Pancreas (tissue), 10 donors: ENCODE results near the gene SLC41A2. TPM values are rescaled to one million over a fixed set of nuclear protein-coding genes. Genes with fewer than 3 reads are reported as not detected.

ENCODE experiments used
- ATAC-seq, 4 donors: fragments of 200-7000 bp; cut with Tn5 transposase; one replicate each; pipeline versions ENCODE4 v1.8.0 to v1.9.1; 2020; ENCODE audit warnings: mild to moderate bottlenecking in 4 of 4, moderate library complexity in 4 of 4
- DNase-seq, 6 donors: peaks; one replicate each; pipeline ENCODE4 v3.0.0-alpha.2; 2020
- FAIRE-seq: peaks from 2 replicates; lab custom pipeline; 2012; peaks lifted over from hg19 to GRCh38; lab: Jason Lieb, UNC
- H3K27ac ChIP-seq, 4 donors: fragments of 200-600 bp; sonication (generic); 1 replicate in 3 of 4; 2 replicates in 1 of 4; pipeline versions ENCODE4 v1.5.0 to v1.8.0; 2020
- H3K27me3 ChIP-seq, 4 donors: fragments of 200-600 bp; one replicate each; pipeline ENCODE4 v1.8.0; 2021
- H3K36me3 ChIP-seq, 3 donors: fragments of 200-600 bp; sonication (generic) in 1 of 3; one replicate each; pipeline versions ENCODE4 v1.5.0 to v1.8.0; 2020 to 2021
- H3K4me1 ChIP-seq, 3 donors: fragments of 200-600 bp; one replicate each; pipeline ENCODE4 v1.8.0; 2021
- H3K4me3 ChIP-seq, 4 donors: fragments of 200-600 bp; sonication (generic) in 2 of 4; one replicate each; pipeline versions ENCODE4 v1.5.0 to v1.8.0; 2020 to 2021
- H3K9me3 ChIP-seq, 4 donors: fragments of 200-600 bp; one replicate each; pipeline ENCODE4 v1.8.0; 2021
- CTCF ChIP-seq, 4 donors: fragments of 200-600 bp; sonication (generic) in 3 of 4; IDR thresholded peaks; one replicate each; pipeline versions ENCODE4 v1.5.0 to v1.8.0; 2021; ENCODE audit warnings: antibody characterized with exemption in 4 of 4
- WGBS, 2 donors: extraction: QIAGEN DNeasy Blood & Tissue Kit; methylation state at CpG; one replicate each; pipeline ENCODE4 v1.1.7; 2013; 5-methylcytosine and 5-hydroxymethylcytosine counted together
- intact Hi-C, 3 donors: fragments of 100-400 bp; cut with DNase I; formaldehyde crosslinking; loops; one replicate each; pipeline versions ENCODE4 v1.11.1 to v1.14.2; 2022
- polyA plus RNA-seq, 2 donors: library from polyadenylated mRNA; stranded (reverse); fragments of 200-250 nt; gene quantifications; one replicate each; pipeline ENCODE4 v1.2.3, GENCODE V29; 2013
- total RNA-seq, 6 donors: library from RNA; stranded (reverse); fragmentation: NEBNext Ultra II Directional in 4 of 6; extraction: Animal tissue kit (Norgen Biotek cat#: 25700) in 4 of 6; gene quantifications; one replicate each; pipeline versions ENCODE4 v1.2.1 to v1.2.4, GENCODE V29; 2021 to 2023
- donor health status: healthy with polysubstance abuse.
- donor health status: DM: no; HTN: no; CAD: no; lungs with moderate emphysema.
- donor health status: DM: no; HTN: no; CAD: no.
- donor health status: control.
- donor health status: control.
- donor health status: Bipolar disorder and iron deficiency.
- donor health status: DM: yes; HTN: yes; CAD: no.
- donor health status: DM: no; HTN: no; CAD: no.
- donor health status: DM: no; HTN: no; CAD: no.
- donor health status: DM: yes; HTN: yes; CAD: no.

SLC41A2 gene
- total and polyA plus RNA-seq, 8 donors = 6.3 to 41.9 (median 27.3) TPM

DNA sequence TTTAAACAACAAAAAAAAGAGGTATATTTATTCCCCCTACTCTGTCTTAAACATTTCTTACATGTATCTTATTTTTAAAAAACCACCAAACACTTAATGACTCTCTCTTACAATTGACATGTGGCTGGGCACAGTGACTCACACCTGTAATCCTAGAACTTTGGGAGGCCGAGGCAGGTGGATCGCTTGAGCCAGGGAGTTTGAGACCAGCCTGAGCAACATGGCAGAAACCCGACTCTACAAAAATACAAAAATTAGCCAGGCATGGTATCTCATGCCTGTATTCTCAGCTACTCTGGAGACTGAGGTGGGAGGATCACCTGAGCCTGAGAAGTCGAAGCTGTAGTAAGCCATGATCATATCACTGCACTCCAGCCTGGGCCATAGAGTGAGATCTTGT is 16.0 kb downstream of the SLC41A2 start:
- Histone ChIP-seq H3K4me3 (no peak overlapping the region), H3K9me3 (no peaks in the 10 kb centered on the region), H3K27me3 (no peaks in the 10 kb centered on the region), H3K27ac (no peak overlapping the region), H3K4me1 (peaks cover 0 to 6% (median 0%) of the 10 kb centered on the region in 3 donors), H3K36me3 (no peaks in the 10 kb centered on the region)
- intact Hi-C loops = loop anchor here in 1 of 3 donors (10.0 kb wide), 1 partner anchor 47 kb away; no protein-coding TSS in a partner anchor
- no peak for ATAC-seq
- no peak for FAIRE-seq
- WGBS, 2 donors = 92 to 97% methylated on average over 4 of the region's 4 CpGs
- TF ChIP-seq CTCF (IDR thresholded peaks at IDR 0.05) = no peak
- no peak for DNase-seq

DNA sequence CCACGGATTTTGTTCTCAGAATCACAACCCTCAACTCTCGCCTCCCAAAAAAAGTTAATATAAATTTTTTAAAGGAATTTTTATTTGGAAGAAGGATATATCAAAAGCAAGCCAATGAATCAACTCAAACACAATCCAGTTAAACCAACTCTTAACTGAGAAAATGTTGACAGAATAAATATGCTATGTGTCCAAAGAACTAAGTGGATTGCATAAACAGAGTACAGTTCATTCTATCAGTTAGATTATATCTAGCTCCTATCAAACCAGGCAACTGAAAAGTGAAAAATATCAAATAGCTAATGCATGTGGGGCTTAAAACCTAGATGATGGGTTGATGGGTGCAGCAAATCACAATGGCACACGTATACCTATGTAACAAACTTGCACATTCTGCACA is 16.6 kb downstream of the SLC41A2 start:
- TF ChIP-seq CTCF (IDR thresholded peaks at IDR 0.05) = no peak
- intact Hi-C loops = loop anchor here in 1 of 3 donors (10.0 kb wide), 1 partner anchor 47 kb away; no protein-coding TSS in a partner anchor
- H3K4me3 ChIP-seq = no peak overlapping the region
- ATAC-seq = no peak
- DNase-seq = no peak
- H3K9me3 ChIP-seq = no peaks in the 10 kb centered on the region
- 91 to 97% methylated on average over 3 of the region's 3 CpGs for WGBS, 2 donors
- no peak overlapping the region for H3K27ac ChIP-seq
- H3K27me3 ChIP-seq = no peaks in the 10 kb centered on the region
- no peaks in the 10 kb centered on the region for H3K36me3 ChIP-seq
- no peak for FAIRE-seq
- H3K4me1 ChIP-seq = peaks cover 0 to 6% (median 0%) of the 10 kb centered on the region in 3 donors

GRCh38 chr12:104939089-104939488 is 19.0 kb downstream of the SLC41A2 start:
- H3K9me3 ChIP-seq = no peaks in the 10 kb centered on the region
- WGBS, 2 donors = 95 to 96% methylated on average over 2 of the region's 2 CpGs
- DNase-seq (no peak), FAIRE-seq (no peak), ATAC-seq (no peak)
- no peak overlapping the region for H3K4me3 ChIP-seq
- no peaks in the 10 kb centered on the region for H3K27me3 ChIP-seq
- H3K27ac ChIP-seq = no peak overlapping the region
- no peak for TF ChIP-seq CTCF (IDR thresholded peaks at IDR 0.05)
- peaks cover 0 to 6% (median 0%) of the 10 kb centered on the region in 3 donors for H3K4me1 ChIP-seq
- intact Hi-C loops = no loop called here
- no peaks in the 10 kb centered on the region for H3K36me3 ChIP-seq

DNA sequence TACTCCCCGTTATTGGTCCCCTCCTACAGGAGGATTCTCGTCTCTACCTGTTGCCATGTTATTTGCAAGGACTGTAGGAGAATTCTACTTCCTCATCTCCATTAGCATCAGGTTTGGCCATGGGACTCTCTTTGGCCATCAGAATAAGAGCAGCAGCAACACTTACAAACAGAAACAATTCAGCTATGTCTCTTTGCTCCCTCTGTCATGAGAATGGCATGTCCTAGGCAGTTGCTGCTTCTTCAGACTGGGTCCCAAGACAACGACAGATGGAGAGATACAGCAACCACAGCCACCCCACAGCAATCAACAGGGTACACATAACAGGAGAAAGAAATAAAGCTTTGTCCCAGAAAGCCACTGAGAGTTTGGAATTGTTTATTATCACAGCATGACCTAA is 19.7 kb downstream of the SLC41A2 start:
- no peak for TF ChIP-seq CTCF (IDR thresholded peaks at IDR 0.05)

DNA sequence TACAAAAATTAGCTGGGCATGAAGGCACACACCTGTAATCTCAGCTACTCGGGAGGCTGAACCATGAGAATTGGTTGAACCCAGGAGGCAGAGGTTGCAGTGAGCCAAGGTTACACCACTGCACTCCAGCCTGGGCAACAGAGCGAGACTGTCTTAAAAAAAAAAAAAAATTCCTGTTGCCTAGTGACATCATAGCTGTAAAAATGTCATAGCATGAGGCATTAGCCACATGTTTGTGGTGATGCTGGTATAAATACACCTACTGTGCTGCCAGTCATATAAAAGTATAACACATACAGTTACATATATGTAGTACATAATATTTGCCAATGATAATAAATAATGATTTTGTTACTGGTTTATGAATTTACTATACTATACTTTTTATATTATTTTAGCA is 22.2 kb downstream of the SLC41A2 start:
- Histone ChIP-seq H3K27ac (no peak overlapping the region), H3K36me3 (no peaks in the 10 kb centered on the region), H3K4me3 (no peak overlapping the region), H3K27me3 (no peaks in the 10 kb centered on the region), H3K4me1 (peaks cover 0 to 7% (median 0%) of the 10 kb centered on the region in 3 donors), H3K9me3 (no peaks in the 10 kb centered on the region)
- DNase-seq (no peak), FAIRE-seq (no peak), ATAC-seq (no peak)
- intact Hi-C loops = no loop called here
- no peak for TF ChIP-seq CTCF (IDR thresholded peaks at IDR 0.05)
- WGBS, 2 donors = 84 to 94% methylated on average over 2 of the region's 2 CpGs

More for the DNA sequence above, 19.7 kb downstream of the SLC41A2 start:
- Histone ChIP-seq H3K4me1 (peaks cover 0 to 6% (median 0%) of the 10 kb centered on the region in 3 donors), H3K27ac (no peak overlapping the region), H3K4me3 (no peak overlapping the region), H3K9me3 (no peaks in the 10 kb centered on the region), H3K36me3 (no peaks in the 10 kb centered on the region), H3K27me3 (no peaks in the 10 kb centered on the region)
- DNase-seq = no peak
- no peak for ATAC-seq
- intact Hi-C loops = no loop called here
- 61 to 72% methylated on average over 3 of the region's 3 CpGs for WGBS, 2 donors
- no peak for FAIRE-seq
